ENCODE data around the gene AHNAK.

The AHNAK gene

GRCh38 chr11:62539238-62539925 is 7.2 kb downstream of the AHNAK start:
- peak overlapping the region; percentile 12 for H3K4me3 ChIP-seq (ENCODE audit: low read length)
- peak; percentile 70 for DNase-seq (ENCODE audit: low read depth)
- no peak for TF ChIP-seq CTCF (conservative IDR thresholded peaks at IDR 0.05; ENCODE audit: low read depth, low read length)

- TF ChIP-seq CTCF (conservative IDR thresholded peaks at IDR 0.05; ENCODE audit: low read depth, low read length): no peak
- no peak for DNase-seq (ENCODE audit: low read depth)
- H3K4me3 ChIP-seq (ENCODE audit: low read length): peak overlapping the region; percentile 12
Observed at GRCh38 chr11:62538470-62539237, 8.0 kb downstream of the AHNAK start.

GRCh38 chr11:62536301-62536957 is 10.2 kb downstream of the AHNAK start:
- TF ChIP-seq CTCF (conservative IDR thresholded peaks at IDR 0.05; ENCODE audit: low read depth, low read length): no peak
- no peak overlapping the region for H3K4me3 ChIP-seq (ENCODE audit: low read length)
- DNase-seq (ENCODE audit: low read depth): no peak

GRCh38 chr11:62535802-62536201 is 10.8 kb downstream of the AHNAK start:
- DNase-seq (ENCODE audit: low read depth): no peak
- H3K4me3 ChIP-seq (ENCODE audit: low read length): no peak overlapping the region
- TF ChIP-seq CTCF (conservative IDR thresholded peaks at IDR 0.05; ENCODE audit: low read depth, low read length): no peak

- H3K4me3 ChIP-seq (ENCODE audit: low read length): no peak overlapping the region
- TF ChIP-seq CTCF (conservative IDR thresholded peaks at IDR 0.05; ENCODE audit: low read depth, low read length): no peak
- no peak for DNase-seq (ENCODE audit: low read depth)
Observed at GRCh38 chr11:62534779-62535545, 11.6 kb downstream of the AHNAK start.

- DNase-seq (ENCODE audit: low read depth): no peak
- no peak for TF ChIP-seq CTCF (conservative IDR thresholded peaks at IDR 0.05; ENCODE audit: low read depth, low read length)
- H3K4me3 ChIP-seq (ENCODE audit: low read length): no peak overlapping the region
Observed at GRCh38 chr11:62532096-62532495, 14.5 kb downstream of the AHNAK start.

All from retinal pigment epithelial cell (primary cell).